Stimulated activated CD8-positive, alpha-beta memory T cell treated with anti-CD3 and anti-CD28 coated beads, Interleukin-12 subunit alpha, Interleukin-12 subunit beta, amount 100 ng/mL, for 24 hours (primary cell): ENCODE results near the gene SLFN12L.
A peak's percentile ranks its signal among the peaks of the same experiment; 100 is the strongest.
"Not testable (repeated sequence)": the region's sequence is repeated elsewhere in the genome, so short reads cannot be mapped to it uniquely, and the experiment has no call there.

ENCODE experiments used
- DNase-seq: peaks from one replicate; pipeline ENCODE4 v3.0.0-alpha.2; 2020; ENCODE audit errors: extremely low read depth

SLFN12L gene

GRCh38 chr17:35537601-35538141, at the start of gene SLFN12L:
TSS of gene SLFN12L (minus strand) at chr17:35537678. CDS start at chr17:35522364, 15,314 bp downstream.
- DNase-seq, result no peak

- no peak for DNase-seq
These were observed 49.1 kb upstream of the SLFN12L start for GRCh38 chr17:35586569-35587073.

GRCh38 chr17:35584061-35584460, 46.6 kb upstream of the SLFN12L start:
- DNase-seq, result no peak

- DNase-seq, result no peak
These were observed 41.5 kb upstream of the SLFN12L start for GRCh38 chr17:35578929-35579432.

GRCh38 chr17:35578197-35578928, 40.9 kb upstream of the SLFN12L start, which contains the start of gene PEX12:
TSS of gene PEX12 (minus strand) at chr17:35578571. CDS start at chr17:35578021, 550 bp downstream.
- DNase-seq, result peak; percentile 69

GRCh38 chr17:35577830-35578196, 40.3 kb upstream of the SLFN12L start:
- DNase-seq, result no peak

- no peak for DNase-seq
These were observed 38.3 kb upstream of the SLFN12L start for GRCh38 chr17:35575759-35576158.

GRCh38 chr17:35569405-35569804, 31.9 kb upstream of the SLFN12L start:
- no peak for DNase-seq

- no peak for DNase-seq
These were observed 31.1 kb upstream of the SLFN12L start for GRCh38 chr17:35568561-35568960.

GRCh38 chr17:35566968-35567367, 29.5 kb upstream of the SLFN12L start:
- no peak for DNase-seq

GRCh38 chr17:35563181-35563580, 25.7 kb upstream of the SLFN12L start:
- not testable (repeated sequence) for DNase-seq

- DNase-seq, result no peak
These were observed 23.2 kb upstream of the SLFN12L start, which contains the start of gene SLFN14 for GRCh38 chr17:35560703-35561102. TSS of gene SLFN14 (minus strand) at chr17:35560819. CDS start at chr17:35558062, 2,757 bp downstream.

- DNase-seq, result no peak
These were observed 22.2 kb upstream of the SLFN12L start for GRCh38 chr17:35559495-35560210.

GRCh38 chr17:35557353-35557752, 19.9 kb upstream of the SLFN12L start:
- DNase-seq, result no peak

GRCh38 chr17:35555691-35556090, 18.2 kb upstream of the SLFN12L start:
- no peak for DNase-seq

- no peak for DNase-seq
These were observed 17.2 kb upstream of the SLFN12L start for GRCh38 chr17:35554668-35555067.

GRCh38 chr17:35553310-35553709, 15.8 kb upstream of the SLFN12L start:
- no peak for DNase-seq

GRCh38 chr17:35548978-35549377, 11.5 kb upstream of the SLFN12L start:
- no peak for DNase-seq

GRCh38 chr17:35548208-35548810, 10.8 kb upstream of the SLFN12L start:
- DNase-seq, result no peak

GRCh38 chr17:35546487-35546886, 9.0 kb upstream of the SLFN12L start:
- DNase-seq, result no peak

GRCh38 chr17:35545150-35545549, 7.7 kb upstream of the SLFN12L start:
- no peak for DNase-seq

GRCh38 chr17:35543856-35544255, 6.4 kb upstream of the SLFN12L start:
- no peak for DNase-seq
